Mucosa of descending colon (tissue), 3 donors: ENCODE measurements around the gene NEDD9. TPM values are rescaled to one million over a fixed set of nuclear protein-coding genes. Genes with fewer than 3 reads are reported as not detected.

Experiments
- ATAC-seq: fragments of 200-7000 bp; cut with Tn5 transposase; one replicate; pipeline ENCODE4 v1.9.1; 2020; ENCODE audit warnings: mild to moderate bottlenecking, moderate library complexity
- DNase-seq, 3 donors: peaks; one replicate each; pipeline ENCODE4 v3.0.0-alpha.2; 2020
- H3K36me3 ChIP-seq: fragments of 200-600 bp; one replicate; pipeline ENCODE4 v1.8.0; 2021; ENCODE audit warnings: low read depth, mild to moderate bottlenecking
- H3K4me1 ChIP-seq: fragments of 200-600 bp; one replicate; pipeline ENCODE4 v1.8.0; 2021; ENCODE audit warnings: low read depth, mild to moderate bottlenecking
- H3K4me3 ChIP-seq: fragments of 200-600 bp; one replicate; pipeline ENCODE4 v1.8.0; 2021; ENCODE audit warnings: mild to moderate bottlenecking
- H3K9me3 ChIP-seq: fragments of 200-600 bp; one replicate; pipeline ENCODE4 v1.8.0; 2021; ENCODE audit warnings: mild to moderate bottlenecking
- CTCF ChIP-seq: fragments of 200-600 bp; IDR thresholded peaks from one replicate; pipeline ENCODE4 v1.8.0; 2022; ENCODE audit warnings: antibody characterized with exemption, mild to moderate bottlenecking
- intact Hi-C, 2 donors: fragments of 100-400 bp; cut with DNase I in 1 of 2; cut with micrococcal nuclease in 1 of 2; formaldehyde crosslinking; loops; one replicate each; pipeline versions ENCODE4 v1.11.0 to v1.11.1; 2022; cut with DNase I, micrococcal nuclease
- total RNA-seq, 3 donors: library from RNA; stranded (reverse); fragmentation: NEBNext Ultra II Directional in 2 of 3; extraction: Animal tissue kit (Norgen Biotek cat#: 25700) in 2 of 3; gene quantifications; one replicate each; pipeline versions ENCODE4 v1.2.1 to v1.2.4, GENCODE V29; 2021 to 2023
- donor health status: DM: no; HTN: no; CAD: no; lungs with moderate emphysema.
- donor health status: DM: no; HTN: no; CAD: no.
- donor health status: DM: no; HTN: yes; CAD: no.

Gene NEDD9
- total RNA-seq, 3 donors from 2014 or later = 41.4 to 66.6 (median 62.1) TPM

GRCh38 chr6:11265932-11266331 is 33.5 kb upstream of the NEDD9 start:
- no peak for TF ChIP-seq CTCF
- no peak for ATAC-seq
- H3K9me3 ChIP-seq = no peaks in the 10 kb centered on the region
- no peak overlapping the region for H3K4me3 ChIP-seq
- peaks cover 15% of the 10 kb centered on the region for H3K4me1 ChIP-seq
- no peak for DNase-seq
- no peaks in the 10 kb centered on the region for H3K36me3 ChIP-seq
- intact Hi-C loops = no loop called here

- H3K36me3 ChIP-seq = no peaks in the 10 kb centered on the region
- no peaks in the 10 kb centered on the region for H3K9me3 ChIP-seq
- H3K4me3 ChIP-seq = no peak overlapping the region
- intact Hi-C loops = no loop called here
- ATAC-seq (no peak), DNase-seq (no peak)
- peaks cover 7% of the 10 kb centered on the region for H3K4me1 ChIP-seq
- TF ChIP-seq CTCF = no peak
Observed at GRCh38 chr6:11264100-11264499, 31.6 kb upstream of the NEDD9 start.

- no peaks in the 10 kb centered on the region for H3K9me3 ChIP-seq
- ATAC-seq (peak; percentile 89), DNase-seq (peak in 2 of 3 donors; percentile 49 to 67)
- TF ChIP-seq CTCF = no peak
- intact Hi-C loops = no loop called here
- H3K36me3 ChIP-seq = no peaks in the 10 kb centered on the region
- no peak overlapping the region for H3K4me3 ChIP-seq
- H3K4me1 ChIP-seq = peaks cover 14% of the 10 kb centered on the region
Observed at GRCh38 chr6:11263291-11263775, 30.9 kb upstream of the NEDD9 start.

- Histone ChIP-seq H3K9me3 (no peaks in the 10 kb centered on the region), H3K36me3 (no peaks in the 10 kb centered on the region), H3K4me1 (peaks cover 18% of the 10 kb centered on the region), H3K4me3 (no peak overlapping the region)
- no peak for TF ChIP-seq CTCF
- ATAC-seq (no peak), DNase-seq (no peak)
- intact Hi-C loops = no loop called here
Observed at GRCh38 chr6:11262242-11262641, 29.8 kb upstream of the NEDD9 start.

GRCh38 chr6:11260249-11261038 is 28.0 kb upstream of the NEDD9 start:
- DNase-seq (no peak), ATAC-seq (no peak)
- peaks cover 18% of the 10 kb centered on the region for H3K4me1 ChIP-seq
- no peaks in the 10 kb centered on the region for H3K36me3 ChIP-seq
- no peak overlapping the region for H3K4me3 ChIP-seq
- no peak for TF ChIP-seq CTCF
- H3K9me3 ChIP-seq = no peaks in the 10 kb centered on the region
- intact Hi-C loops = no loop called here
